ENCODE results near the gene BMERB1. TPM values are rescaled to one million over a fixed set of nuclear protein-coding genes. Genes with fewer than 3 reads are reported as not detected.

BMERB1 gene
- total RNA-seq, 1 experiment from 2014 or later = 13.6 TPM

DNA sequence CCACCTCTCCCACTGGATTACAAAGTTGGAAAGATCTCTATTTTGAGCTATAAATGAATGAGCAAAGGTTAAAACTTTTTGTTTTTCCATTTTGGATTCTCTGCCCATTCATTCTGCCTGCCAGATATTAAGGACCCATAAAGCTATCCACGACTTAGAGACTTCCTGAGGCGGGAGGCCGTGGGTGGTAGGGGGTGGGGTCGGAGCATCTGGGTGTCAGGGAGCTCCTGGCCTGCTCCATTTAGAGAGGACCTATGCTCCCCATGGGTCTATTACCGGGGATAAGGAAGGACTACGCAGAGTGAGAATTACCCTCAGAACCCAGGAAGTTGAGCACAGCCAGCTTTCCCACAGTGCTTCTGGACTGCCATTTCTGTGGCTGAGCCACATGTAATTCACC lies 162.7 kb downstream of the BMERB1 start (continued):
- TF ChIP-seq JUN (CRISPR knock-in tag; IDR thresholded peaks at IDR 0.05) = no peak
- no peak for TF ChIP-seq SOX15 (CRISPR knock-in tag; IDR thresholded peaks at IDR 0.05)
- no peak for TF ChIP-seq MXD4 (CRISPR knock-in tag; IDR thresholded peaks at IDR 0.05; ENCODE audit: borderline replicate concordance)

DNA sequence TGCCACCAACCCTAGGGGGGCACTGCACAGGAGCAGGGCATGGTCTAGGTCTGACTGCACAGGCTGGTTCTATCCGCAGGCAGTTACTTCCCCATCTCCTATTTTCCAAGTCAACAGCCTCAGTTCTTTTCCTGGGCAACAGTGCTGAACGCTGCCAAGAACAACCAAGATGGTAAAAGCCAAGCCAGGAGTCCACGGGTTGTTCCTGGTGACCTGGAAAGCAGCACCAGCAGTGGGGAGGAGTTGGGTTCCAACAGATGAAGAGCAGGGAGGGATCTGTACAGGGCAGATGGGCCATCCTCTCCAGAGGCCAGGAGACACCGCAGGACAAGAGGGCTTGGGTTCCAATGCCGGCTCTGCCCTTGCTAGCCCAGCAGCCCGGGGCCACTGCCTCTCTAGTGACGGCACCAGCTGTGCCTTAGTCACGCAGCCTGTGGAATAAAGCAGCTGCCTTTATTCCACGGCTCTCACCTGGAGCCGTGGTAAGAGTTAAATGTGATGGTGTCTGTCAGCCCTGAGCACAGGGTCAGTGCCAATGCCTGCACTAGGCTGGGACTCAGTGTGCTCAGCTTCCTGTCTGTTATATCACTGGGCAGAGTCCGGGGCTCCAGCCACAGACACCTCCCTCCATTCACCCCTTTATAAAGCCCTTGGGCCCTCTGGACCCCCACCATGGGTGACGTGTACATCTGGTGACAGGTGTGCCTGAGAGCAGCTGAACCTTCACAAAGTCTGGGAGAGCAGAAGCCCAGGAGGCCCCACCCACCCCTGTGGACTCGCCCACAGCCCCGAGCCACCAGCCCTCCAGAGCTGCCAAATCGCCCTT lies 163.6 kb downstream of the BMERB1 start:
- DNase-seq (ENCODE audit: low spot score) (no peak), ATAC-seq (no peak)
- Mint-ChIP-seq H3K27me3 (ENCODE audit: low read depth) (no peaks in the 10 kb centered on the region), H3K4me3 (no peak overlapping the region), H3K9me3 (no peaks in the 10 kb centered on the region), H3K36me3 (peaks cover 61% of the 10 kb centered on the region), H3K27ac (no peak overlapping the region), H3K4me1 (peaks cover 8% of the 10 kb centered on the region)
- ChIA-PET POLR2A (no interaction called here), CTCF (no interaction called here)
- TF ChIP-seq CREB1 (CRISPR knock-in tag; IDR thresholded peaks at IDR 0.05) (no peak), FOXP1 (CRISPR knock-in tag; IDR thresholded peaks at IDR 0.05; ENCODE audit: borderline replicate concordance) (no peak), ZNF263 (CRISPR knock-in tag; IDR thresholded peaks at IDR 0.05; ENCODE audit: low read depth) (no peak), TCF7 (CRISPR knock-in tag; IDR thresholded peaks at IDR 0.05; ENCODE audit: low read depth) (no peak), NFE2L1 (CRISPR knock-in tag; IDR thresholded peaks at IDR 0.05) (no peak), ZNF396 (CRISPR knock-in tag; IDR thresholded peaks at IDR 0.05; ENCODE audit: borderline replicate concordance) (no peak), HMGA2 (CRISPR knock-in tag; IDR thresholded peaks at IDR 0.05) (no peak), ZNF317 (CRISPR knock-in tag; IDR thresholded peaks at IDR 0.05; ENCODE audit: borderline replicate concordance, low read depth) (no peak), GTF2I (CRISPR knock-in tag; conservative IDR thresholded peaks at IDR 0.05) (no peak), SP1 (CRISPR knock-in tag; conservative IDR thresholded peaks at IDR 0.05) (no peak), SOX15 (CRISPR knock-in tag; IDR thresholded peaks at IDR 0.05) (no peak), ESRRA (CRISPR knock-in tag; IDR thresholded peaks at IDR 0.05; ENCODE audit: borderline replicate concordance) (no peak)
- TF ChIP-seq, protein P1, sequence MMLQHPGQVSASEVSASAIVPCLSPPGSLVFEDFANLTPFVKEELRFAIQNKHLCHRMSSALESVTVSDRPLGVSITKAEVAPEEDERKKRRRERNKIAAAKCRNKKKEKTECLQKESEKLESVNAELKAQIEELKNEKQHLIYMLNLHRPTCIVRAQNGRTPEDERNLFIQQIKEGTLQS (CRISPR knock-in tag; conservative IDR thresholded peaks at IDR 0.05) = no peak
- TF ChIP-seq, protein P2, sequence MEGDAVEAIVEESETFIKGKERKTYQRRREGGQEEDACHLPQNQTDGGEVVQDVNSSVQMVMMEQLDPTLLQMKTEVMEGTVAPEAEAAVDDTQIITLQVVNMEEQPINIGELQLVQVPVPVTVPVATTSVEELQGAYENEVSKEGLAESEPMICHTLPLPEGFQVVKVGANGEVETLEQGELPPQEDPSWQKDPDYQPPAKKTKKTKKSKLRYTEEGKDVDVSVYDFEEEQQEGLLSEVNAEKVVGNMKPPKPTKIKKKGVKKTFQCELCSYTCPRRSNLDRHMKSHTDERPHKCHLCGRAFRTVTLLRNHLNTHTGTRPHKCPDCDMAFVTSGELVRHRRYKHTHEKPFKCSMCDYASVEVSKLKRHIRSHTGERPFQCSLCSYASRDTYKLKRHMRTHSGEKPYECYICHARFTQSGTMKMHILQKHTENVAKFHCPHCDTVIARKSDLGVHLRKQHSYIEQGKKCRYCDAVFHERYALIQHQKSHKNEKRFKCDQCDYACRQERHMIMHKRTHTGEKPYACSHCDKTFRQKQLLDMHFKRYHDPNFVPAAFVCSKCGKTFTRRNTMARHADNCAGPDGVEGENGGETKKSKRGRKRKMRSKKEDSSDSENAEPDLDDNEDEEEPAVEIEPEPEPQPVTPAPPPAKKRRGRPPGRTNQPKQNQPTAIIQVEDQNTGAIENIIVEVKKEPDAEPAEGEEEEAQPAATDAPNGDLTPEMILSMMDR (IDR thresholded peaks at IDR 0.05) = no peak
- TF ChIP-seq, protein P3, sequence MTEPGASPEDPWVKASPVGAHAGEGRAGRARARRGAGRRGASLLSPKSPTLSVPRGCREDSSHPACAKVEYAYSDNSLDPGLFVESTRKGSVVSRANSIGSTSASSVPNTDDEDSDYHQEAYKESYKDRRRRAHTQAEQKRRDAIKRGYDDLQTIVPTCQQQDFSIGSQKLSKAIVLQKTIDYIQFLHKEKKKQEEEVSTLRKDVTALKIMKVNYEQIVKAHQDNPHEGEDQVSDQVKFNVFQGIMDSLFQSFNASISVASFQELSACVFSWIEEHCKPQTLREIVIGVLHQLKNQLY (CRISPR knock-in tag; IDR thresholded peaks at IDR 0.05) = no peak
- TF ChIP-seq, protein P4, sequence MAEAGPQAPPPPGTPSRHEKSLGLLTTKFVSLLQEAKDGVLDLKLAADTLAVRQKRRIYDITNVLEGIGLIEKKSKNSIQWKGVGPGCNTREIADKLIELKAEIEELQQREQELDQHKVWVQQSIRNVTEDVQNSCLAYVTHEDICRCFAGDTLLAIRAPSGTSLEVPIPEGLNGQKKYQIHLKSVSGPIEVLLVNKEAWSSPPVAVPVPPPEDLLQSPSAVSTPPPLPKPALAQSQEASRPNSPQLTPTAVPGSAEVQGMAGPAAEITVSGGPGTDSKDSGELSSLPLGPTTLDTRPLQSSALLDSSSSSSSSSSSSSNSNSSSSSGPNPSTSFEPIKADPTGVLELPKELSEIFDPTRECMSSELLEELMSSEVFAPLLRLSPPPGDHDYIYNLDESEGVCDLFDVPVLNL (CRISPR knock-in tag; IDR thresholded peaks at IDR 0.05; ENCODE audit: borderline replicate concordance, low read depth) = no peak
- TF ChIP-seq, protein P5, sequence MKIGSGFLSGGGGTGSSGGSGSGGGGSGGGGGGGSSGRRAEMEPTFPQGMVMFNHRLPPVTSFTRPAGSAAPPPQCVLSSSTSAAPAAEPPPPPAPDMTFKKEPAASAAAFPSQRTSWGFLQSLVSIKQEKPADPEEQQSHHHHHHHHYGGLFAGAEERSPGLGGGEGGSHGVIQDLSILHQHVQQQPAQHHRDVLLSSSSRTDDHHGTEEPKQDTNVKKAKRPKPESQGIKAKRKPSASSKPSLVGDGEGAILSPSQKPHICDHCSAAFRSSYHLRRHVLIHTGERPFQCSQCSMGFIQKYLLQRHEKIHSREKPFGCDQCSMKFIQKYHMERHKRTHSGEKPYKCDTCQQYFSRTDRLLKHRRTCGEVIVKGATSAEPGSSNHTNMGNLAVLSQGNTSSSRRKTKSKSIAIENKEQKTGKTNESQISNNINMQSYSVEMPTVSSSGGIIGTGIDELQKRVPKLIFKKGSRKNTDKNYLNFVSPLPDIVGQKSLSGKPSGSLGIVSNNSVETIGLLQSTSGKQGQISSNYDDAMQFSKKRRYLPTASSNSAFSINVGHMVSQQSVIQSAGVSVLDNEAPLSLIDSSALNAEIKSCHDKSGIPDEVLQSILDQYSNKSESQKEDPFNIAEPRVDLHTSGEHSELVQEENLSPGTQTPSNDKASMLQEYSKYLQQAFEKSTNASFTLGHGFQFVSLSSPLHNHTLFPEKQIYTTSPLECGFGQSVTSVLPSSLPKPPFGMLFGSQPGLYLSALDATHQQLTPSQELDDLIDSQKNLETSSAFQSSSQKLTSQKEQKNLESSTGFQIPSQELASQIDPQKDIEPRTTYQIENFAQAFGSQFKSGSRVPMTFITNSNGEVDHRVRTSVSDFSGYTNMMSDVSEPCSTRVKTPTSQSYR (CRISPR knock-in tag; IDR thresholded peaks at IDR 0.05) = no peak
- TF ChIP-seq, protein P6, sequence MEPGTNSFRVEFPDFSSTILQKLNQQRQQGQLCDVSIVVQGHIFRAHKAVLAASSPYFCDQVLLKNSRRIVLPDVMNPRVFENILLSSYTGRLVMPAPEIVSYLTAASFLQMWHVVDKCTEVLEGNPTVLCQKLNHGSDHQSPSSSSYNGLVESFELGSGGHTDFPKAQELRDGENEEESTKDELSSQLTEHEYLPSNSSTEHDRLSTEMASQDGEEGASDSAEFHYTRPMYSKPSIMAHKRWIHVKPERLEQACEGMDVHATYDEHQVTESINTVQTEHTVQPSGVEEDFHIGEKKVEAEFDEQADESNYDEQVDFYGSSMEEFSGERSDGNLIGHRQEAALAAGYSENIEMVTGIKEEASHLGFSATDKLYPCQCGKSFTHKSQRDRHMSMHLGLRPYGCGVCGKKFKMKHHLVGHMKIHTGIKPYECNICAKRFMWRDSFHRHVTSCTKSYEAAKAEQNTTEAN (CRISPR knock-in tag; IDR thresholded peaks at IDR 0.05) = no peak
- TF ChIP-seq, protein P7, sequence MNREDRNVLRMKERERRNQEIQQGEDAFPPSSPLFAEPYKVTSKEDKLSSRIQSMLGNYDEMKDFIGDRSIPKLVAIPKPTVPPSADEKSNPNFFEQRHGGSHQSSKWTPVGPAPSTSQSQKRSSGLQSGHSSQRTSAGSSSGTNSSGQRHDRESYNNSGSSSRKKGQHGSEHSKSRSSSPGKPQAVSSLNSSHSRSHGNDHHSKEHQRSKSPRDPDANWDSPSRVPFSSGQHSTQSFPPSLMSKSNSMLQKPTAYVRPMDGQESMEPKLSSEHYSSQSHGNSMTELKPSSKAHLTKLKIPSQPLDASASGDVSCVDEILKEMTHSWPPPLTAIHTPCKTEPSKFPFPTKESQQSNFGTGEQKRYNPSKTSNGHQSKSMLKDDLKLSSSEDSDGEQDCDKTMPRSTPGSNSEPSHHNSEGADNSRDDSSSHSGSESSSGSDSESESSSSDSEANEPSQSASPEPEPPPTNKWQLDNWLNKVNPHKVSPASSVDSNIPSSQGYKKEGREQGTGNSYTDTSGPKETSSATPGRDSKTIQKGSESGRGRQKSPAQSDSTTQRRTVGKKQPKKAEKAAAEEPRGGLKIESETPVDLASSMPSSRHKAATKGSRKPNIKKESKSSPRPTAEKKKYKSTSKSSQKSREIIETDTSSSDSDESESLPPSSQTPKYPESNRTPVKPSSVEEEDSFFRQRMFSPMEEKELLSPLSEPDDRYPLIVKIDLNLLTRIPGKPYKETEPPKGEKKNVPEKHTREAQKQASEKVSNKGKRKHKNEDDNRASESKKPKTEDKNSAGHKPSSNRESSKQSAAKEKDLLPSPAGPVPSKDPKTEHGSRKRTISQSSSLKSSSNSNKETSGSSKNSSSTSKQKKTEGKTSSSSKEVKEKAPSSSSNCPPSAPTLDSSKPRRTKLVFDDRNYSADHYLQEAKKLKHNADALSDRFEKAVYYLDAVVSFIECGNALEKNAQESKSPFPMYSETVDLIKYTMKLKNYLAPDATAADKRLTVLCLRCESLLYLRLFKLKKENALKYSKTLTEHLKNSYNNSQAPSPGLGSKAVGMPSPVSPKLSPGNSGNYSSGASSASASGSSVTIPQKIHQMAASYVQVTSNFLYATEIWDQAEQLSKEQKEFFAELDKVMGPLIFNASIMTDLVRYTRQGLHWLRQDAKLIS (CRISPR knock-in tag; IDR thresholded peaks at IDR 0.05; ENCODE audit: borderline replicate concordance) = no peak
- TF ChIP-seq, protein P8, sequence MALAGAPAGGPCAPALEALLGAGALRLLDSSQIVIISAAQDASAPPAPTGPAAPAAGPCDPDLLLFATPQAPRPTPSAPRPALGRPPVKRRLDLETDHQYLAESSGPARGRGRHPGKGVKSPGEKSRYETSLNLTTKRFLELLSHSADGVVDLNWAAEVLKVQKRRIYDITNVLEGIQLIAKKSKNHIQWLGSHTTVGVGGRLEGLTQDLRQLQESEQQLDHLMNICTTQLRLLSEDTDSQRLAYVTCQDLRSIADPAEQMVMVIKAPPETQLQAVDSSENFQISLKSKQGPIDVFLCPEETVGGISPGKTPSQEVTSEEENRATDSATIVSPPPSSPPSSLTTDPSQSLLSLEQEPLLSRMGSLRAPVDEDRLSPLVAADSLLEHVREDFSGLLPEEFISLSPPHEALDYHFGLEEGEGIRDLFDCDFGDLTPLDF (CRISPR knock-in tag; IDR thresholded peaks at IDR 0.05) = no peak
